HG03280 (cell line): ENCODE data around the gene TUBG2.
"Not testable (repeated sequence)": the region's sequence is repeated elsewhere in the genome, so short reads cannot be mapped to it uniquely, and the experiment has no call there.

Experiments used
- ATAC-seq: cut with Tn5 transposase; IDR thresholded peaks from one replicate; pipeline ENCODE4 v1.9.1; 2021; ENCODE audit warnings: mild to moderate bottlenecking, moderate library complexity; ENCODE audit not compliant: unreplicated experiment

The TUBG2 gene

DNA sequence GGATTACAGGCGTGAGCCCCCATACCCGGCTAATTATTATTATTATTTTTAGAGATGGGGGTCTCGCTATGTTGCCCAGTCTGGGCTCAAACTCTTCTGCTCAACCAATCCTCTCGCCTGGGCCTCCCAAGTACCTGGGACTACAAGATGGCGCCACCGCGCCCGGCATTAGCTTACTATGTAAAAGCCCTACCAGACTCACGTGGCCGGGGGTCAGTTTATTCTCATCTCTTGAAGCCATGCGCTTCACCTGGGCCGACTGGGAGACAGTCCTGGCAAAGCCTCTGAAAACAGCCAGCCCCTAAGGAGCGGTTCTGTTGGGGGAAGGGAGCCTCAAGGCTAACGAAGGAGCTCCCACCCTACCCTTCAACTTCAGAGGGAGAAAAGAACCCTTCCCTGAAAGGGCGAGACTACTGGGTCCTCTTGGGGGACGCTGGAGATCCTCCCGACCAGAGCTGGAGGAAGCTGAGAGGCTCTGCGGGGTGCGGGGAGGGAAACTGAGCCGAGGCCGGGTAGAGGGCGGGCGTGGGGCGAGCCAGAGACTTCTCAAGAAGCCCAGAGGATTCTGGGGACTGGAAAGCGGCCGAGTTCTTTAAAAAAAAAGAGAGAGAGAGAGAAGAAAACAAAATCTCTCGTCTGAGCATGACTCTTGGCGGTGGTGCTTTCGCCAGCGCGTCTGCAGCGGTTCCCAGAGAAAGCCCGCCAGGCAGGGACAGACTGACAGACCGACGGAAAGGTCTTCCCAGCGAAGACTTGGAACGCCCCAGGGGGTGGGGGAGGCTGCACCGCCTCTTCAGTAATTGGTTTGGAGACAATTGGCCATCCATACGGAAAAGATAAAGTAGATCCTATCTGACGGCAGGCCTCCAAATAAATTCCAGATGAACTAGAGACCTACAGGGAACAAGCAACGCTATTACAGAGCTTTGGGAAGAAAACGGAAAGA is 5.6 kb upstream of the TUBG2 start:
- ATAC-seq = no peak

DNA sequence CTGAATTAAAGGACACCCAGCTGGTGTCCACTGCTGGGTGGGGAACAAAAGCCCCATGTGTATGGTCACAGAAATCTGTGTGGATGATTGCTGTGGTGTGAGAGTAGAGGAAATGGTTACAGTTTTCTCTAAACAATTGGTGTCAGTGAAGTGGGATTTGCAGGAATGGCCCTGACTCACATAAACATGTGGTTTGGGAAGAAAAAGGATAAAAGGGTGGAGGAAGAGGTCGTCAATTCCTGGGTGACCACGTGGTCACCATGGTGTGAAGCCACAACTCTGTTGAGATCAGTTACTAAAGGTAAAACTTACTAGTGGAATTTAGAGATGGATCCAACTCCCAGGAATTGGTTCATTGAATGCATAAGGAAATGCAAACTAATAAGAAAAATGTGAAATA is 3.6 kb upstream of the TUBG2 start:
- ATAC-seq = no peak

DNA sequence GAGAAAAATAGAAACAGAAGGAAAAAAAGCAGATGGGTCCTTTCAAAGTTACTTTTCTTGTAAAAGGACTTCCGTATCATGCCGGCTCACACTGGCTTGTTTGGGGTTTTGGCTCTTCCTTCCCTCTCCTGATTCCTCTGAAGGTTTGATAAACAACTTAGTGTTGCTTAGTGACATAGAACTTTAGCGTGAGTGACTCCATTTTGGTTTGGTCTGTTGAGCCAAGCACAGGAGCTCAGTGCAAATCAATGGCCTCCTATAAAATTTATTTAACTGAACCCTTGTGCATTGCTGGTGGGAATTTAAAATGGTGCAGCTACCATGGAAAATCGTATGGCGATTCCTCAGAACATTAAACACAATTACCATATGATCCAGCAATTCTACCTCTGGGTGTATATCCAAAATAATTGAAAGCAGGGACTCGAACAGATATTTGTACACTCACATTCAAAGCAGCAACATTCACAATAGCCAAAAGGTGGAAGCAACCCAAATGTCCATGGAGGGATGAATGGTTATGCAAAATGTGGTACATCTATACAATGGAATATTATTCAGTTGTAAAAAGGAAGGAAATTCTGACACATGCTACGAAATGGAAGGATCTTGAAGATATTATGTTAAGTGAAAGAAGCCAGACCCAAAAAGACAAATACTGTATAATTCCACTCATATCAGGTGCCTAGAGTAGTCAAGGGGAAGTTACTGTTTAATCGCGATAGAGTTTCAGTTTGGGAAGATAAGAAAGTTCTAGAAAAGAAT is 1.1 kb upstream of the TUBG2 start:
- ATAC-seq = no peak

DNA sequence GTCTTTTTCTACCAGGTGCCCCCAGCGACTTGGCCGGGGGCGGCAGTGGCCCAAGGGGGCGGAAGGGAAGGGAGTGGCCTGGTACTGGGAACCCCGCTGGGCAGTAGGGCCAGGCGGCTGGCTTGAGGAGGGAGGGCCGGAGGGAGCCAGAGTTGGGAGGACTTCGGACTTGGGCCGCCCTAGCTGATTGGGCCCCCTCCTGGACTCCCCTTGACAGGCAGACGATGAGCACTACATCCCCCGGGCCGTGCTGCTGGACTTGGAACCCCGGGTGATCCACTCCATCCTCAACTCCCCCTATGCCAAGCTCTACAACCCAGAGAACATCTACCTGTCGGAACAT is 819 bp downstream of the TUBG2 start:
- not testable (repeated sequence) for ATAC-seq

DNA sequence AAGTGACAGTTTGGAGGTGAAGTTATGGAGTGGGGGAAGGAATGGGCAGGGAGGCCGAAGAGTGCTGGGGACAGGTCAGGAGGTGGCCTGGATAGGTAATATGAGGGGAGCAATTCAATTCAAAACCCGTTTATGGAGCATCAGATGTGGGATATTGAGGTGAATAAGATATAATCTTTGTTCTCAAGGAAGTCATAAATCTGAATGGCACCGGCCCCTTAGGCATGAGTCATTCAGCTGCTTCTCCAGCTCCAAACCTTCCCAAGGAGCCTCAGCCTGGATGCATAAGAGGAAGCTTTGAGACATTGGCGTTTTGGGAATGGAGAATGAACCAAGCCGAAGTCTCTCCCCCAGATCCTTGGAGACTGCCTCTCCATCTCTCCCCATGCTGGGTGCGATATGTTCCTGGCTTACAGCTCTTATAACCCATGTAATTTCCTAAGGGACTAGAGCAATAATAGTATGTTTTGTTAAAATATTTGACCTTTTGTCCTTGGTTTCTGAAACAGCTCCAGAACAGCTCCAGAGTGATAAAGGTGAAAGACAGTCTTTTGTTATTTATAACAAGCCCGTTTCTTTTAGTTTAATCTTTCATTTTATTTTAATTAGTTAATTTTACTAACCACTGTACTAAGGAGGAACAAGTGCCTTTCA is 1.7 kb downstream of the TUBG2 start:
- ATAC-seq = no peak

DNA sequence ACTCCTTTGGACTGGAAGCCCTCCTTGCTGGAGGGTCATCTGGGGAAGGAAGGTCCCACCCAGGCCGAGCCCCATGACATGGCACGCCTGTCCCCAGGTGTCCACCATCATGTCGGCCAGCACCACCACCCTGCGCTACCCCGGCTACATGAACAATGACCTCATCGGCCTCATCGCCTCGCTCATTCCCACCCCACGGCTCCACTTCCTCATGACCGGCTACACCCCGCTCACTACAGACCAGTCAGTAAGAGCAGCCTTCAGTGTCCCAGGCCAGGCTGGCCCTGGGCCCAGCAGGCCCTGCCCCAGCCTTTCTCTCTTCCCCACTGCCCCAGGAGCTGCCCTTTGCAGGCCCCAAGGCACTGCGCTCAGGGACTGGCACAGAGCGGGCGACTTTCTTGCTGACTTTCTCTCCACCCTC is 6.5 kb downstream of the TUBG2 start:
- ATAC-seq = no peak

DNA sequence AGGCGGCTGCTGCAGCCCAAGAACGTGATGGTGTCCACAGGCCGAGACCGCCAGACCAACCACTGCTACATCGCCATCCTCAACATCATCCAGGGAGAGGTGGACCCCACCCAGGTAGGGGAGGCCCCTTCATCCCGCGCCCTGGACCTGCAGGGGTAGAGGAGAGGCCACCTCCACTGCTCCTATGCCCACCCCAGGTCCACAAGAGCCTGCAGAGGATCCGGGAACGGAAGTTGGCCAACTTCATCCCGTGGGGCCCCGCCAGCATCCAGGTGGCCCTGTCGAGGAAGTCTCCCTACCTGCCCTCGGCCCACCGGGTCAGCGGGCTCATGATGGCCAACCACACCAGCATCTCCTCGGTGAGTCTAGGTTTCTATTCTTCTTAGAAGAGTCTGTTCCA is 7.0 kb downstream of the TUBG2 start:
- ATAC-seq = not testable (repeated sequence)

DNA sequence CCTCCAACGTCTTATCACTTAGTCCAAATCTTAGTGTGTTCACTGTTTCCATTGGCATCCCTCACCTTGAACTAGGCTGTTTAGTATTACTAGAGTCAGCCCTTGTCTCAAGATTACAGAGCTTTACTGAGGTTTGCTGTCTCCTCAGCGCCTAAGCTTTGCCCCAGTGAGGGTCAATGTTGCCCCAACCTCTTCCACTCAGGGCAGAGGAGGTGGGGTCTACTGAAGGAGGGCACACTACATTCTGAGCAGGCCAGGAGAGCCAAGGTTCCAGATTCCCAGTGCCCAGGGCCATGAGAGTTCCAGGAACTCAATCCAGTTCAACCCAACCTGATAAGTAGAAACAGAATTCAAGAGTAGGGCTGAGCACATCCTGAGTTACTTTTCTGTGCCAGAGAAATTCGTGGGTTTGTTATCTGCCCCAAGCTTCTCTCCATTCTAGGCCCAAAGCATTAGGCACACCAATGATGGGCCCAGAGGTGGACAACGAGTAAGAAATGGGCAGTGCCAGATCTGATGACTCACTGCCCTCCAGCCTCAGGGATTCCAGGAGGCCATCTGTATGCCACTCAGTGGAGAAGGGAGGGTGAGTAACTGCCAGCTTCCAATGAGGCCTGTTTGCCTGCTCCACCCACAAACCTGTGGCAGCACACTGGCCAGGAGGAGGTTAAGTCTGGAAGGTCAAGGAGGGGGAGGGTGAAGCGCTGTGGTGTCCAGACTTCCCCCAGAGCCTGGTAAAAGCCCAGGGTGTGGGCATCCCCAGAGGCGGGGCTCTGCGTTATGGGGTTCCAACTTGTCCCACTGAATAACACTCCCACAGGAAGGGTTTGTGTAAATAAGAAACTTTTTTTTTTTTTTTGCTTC is 8.2 kb downstream of the TUBG2 start:
- no peak for ATAC-seq

DNA sequence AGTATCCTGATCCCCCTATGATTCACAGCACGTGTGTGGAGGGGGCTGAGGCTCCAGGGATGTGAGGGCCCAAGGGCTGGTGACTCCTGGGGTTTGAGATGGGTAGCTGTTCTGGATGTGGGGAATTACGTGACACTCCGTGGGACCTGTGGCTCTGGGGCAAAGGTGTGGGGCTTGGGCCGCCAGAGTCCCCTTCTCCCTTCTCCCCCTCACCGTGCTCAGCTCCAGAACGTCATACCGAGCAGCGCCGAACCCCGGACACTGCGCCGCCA is 10.6 kb downstream of the TUBG2 start:
- no peak for ATAC-seq

DNA sequence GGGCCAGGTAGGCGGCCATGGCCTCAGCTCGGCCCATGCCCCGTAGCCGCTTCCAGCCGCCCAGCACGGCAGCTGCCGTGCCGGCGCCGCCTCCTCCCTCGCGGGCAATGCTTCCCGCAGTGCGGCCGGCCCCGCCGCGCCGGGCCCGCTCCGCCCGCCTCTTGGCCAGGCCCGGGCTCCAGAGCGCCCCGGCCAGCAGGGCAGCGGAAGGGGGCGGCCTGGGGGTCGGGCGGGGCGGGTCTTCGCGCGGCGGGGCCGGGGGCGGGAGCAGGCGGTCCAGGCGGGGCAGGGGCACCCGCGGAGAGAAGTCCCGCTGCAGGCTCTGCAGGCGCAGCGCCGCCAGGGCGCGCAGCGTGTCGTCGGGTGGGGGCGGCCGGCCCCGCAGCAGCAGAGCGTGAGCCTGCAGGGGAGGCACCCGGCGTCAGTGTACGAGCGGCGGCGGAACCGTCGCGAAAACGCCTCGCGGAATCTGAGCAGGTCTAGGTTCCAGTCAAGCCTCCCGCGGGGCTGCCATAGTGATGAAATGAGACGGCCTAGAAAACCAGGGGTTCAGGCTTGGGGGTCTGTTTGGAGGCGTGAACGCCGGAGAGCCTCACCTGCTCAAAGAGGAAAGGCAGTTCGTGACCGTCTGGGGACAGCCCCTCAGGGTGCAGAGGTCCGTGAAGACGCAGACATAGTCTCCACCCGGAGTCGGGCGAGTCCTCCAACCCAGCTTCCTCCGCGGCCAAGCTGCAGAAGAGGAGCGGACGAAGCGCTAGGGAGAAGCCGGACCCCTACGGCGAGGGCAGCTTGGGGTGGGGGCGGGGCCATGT is 11.1 kb downstream of the TUBG2 start:
- no peak for ATAC-seq

DNA sequence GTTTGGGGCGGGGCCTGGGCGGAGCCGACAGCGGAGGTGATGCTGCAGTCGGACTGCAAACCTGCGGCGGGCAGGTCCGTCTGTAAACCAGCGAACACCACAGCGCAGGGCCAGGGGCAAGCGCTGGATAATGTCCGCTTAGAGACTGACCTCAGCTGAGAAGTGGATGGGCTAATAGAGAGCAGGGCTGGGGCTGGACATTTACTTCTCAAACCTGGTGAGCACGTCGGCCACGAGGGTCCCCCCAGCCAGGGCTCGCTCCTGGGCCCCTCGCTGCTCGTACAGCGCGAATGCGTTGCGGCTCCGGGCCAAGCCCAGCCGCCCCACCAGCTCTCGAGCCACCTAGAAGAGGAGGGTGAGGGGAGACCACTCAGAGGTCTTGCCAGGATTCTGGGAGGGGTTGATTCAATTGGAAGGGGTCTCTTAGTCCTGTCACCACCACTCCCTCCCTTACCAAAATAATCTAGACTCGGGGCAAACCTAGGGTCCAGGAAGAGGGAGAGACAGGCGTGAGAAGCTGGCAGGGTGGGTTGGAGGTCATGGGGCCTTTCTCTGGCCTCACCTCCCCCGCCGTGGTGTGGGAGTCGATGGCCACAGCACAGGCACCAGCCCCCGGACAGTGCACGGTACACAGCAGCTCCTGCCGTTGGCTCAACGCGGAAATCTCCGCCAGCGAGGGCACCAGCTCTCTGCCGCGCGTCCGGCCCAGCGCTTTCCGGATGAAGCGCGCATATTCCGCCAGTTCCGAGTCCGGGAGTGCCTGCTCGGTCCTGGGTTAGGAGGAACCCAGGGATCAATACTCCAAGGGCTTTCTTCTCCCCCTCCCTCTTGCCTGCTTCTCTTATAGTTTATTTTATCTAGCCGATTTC is 11.9 kb downstream of the TUBG2 start:
- ATAC-seq = no peak

DNA sequence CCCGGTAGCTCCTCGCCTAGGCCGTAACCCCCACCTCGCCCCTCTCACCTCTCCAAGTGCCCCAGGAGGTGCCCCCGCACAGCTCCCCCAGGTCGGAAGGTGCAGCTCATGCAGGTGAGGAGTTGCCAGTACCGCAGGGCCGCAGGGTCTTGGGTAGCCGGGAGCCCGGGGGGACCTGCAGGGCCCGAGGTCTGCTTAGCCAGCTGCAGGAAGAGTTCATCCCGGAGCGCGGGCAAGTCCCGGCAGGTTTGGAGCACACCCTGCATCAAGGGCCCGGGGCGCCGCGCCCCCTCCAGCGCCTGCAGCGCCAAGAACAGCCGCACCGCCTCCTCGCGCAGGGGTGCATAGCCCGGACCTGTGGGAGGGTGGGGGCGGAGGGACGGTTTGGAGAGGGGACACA is 13.0 kb downstream of the TUBG2 start:
- ATAC-seq = no peak

DNA sequence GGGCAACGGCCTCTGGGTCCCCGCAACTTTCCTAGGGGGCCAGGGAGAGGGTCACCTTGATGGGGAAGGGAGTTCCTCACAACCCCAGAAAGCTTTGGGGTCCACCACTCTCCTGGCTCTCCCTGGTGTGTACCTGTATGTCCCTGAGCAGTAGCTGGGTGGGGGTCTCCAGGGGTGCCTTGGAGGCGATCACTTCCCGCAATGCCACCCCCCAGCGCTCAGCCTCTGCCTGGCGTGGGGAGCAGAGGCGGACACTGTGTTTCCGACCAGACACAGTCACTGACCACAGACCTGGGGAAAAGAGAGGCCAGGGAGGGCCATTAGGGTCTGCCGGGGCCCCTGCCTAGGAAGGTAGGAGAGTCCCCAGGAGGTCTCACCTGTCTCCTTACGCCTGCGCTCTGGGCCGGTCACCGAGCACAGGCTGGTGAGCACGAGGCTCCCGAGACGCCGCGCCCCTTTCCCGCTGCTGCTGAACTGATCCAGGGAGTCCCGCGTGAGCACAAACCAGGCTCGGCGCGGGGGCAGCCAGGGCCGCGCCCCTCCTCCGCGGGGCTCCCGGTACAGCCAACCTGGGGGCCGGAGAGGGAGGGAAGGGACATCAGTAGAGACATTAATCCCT is 14.3 kb downstream of the TUBG2 start:
- ATAC-seq = no peak

DNA sequence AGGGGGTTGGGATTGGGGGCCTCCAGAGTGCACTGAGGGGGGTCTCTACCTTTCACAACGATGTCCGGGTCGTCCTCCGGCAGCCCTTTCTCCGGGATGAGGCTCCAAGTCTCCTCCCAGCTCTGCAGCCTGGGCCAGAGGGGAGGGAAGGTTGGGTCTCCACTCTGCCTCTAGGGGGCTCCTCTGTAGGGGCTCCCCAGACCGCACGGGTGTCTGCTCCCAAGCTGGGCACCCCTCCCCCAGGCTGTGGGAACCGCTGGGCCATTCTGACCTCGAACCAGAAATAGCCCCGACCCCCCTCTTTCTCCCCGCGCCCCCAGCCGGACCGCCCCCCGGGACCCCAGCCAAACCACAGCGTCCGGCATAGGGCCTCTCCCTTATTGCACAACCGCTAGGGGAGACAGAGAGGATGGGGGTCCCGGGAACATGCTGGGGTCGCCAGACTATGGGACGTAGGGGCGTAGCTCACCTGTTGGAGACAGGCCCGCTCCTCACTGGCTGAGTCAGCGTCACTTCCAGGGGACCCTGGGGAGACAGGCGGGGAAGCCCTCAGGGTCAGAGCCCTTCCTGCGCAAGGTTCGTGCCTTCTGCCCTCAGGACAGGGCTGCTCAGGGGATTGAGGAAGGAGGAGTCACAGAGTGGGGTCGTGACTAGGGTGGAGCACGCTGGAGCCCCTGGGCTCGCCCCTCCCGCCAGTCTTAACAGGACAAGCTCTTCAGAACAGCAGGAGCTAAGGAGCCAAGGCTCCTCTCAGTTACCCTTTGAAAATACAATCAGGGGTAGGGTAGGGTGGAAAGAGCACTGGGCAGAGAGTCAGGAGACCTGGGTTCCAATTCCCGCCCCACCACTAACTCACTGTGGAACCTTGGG is 15.0 kb downstream of the TUBG2 start:
- no peak for ATAC-seq

DNA sequence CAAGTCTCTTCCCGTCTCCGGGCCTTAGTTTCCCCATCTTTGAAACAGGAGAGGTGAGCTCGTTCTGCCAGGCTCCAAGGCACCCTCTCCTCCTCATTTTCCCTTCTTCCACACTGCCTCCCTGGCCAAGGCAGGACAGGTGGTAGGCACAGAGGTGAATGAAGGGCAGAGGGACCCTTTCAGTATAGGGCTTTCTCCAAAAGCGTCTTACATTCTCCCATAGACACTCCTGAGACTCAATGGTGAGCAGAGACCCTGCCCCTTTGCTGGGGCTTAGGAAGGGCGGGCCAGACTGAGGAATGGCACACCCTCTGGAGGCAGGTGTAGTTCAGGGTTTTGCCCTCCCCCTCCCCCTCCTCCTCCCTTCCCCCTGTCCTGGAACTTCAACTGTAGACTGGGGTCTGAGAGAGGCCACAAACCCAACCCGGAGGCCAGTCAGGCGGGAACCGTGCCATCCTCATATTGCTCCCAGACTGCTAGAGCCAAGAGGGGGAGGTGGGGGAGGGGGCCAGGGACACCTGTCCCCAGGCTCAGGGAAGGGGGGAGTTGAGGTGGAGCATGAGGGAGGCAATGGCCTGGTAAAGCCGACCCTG is 15.8 kb downstream of the TUBG2 start:
- ATAC-seq = no peak

DNA sequence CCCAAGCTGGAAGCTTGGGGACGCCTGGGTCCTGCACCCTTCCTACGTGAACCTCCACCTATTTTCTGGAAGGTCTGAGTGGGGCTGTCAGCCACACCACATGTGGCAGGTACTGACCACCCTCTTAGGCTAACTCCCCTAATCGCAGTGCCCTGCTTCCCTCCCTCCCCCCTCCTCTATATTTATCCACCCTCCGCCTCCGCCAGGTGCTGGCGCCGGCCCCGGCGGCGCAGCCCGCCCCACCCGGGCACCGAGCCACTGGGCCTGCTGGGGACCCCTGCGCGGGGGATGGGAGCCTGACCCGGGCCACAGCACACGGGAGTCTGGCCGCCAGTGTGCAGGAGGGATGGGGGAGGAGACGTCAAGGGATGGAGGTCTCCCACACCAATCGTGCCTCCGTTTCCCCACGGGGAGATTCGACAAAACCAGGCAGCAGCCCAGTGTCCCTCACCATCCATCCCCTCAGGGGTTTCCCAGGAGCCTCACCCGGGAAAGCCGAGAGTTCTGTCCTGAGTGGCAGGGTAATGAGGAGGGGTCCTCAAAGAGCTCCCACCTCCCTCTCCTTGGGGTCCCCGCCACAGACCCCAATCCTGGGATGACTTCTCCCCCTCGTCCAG is 16.4 kb downstream of the TUBG2 start:
- no peak for ATAC-seq

DNA sequence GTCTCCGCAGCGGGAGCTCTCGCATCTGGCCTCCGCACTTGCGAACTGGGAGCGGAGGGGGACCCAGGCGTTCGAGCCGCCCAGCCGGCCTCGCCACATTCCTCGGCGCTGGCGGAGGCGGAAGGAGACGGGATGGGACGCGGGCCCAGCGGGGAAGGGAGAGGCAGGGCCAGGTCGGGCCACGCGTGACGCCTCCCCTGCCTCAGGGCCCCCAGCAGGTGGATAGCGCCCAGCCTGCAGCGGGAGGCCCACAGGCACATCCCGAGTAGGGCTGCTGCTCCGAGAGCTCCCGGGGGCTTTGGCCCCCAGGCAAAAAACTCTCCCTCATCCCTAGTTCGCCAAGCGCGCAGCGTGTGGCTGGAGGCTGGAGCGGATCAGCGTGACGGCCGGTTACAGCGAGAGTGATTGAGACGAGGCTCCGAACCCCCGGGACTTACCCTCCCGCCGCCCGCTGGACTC is 16.9 kb downstream of the TUBG2 start:
- ATAC-seq = no peak
